Measurements from ENCODE around the gene HIP1R.

- TF ChIP-seq CTCF (IDR thresholded peaks at IDR 0.05) = no peak
- TF ChIP-seq POLR2A (IDR thresholded peaks at IDR 0.05; ENCODE audit: low read length) = no peak
- TF ChIP-seq CEBPB (IDR thresholded peaks at IDR 0.05) = no peak
- no peak for TF ChIP-seq HMGXB4 (CRISPR knock-in tag; IDR thresholded peaks at IDR 0.05; ENCODE audit: borderline replicate concordance)
- no peak for TF ChIP-seq ESRRA (IDR thresholded peaks at IDR 0.05; ENCODE audit: borderline replicate concordance, low read length)
- TF ChIP-seq MAX (IDR thresholded peaks at IDR 0.05) = no peak
- TF ChIP-seq REST (IDR thresholded peaks at IDR 0.05) = no peak
- no peak for TF ChIP-seq NR3C1 (IDR thresholded peaks at IDR 0.05)
- no peak for TF ChIP-seq EHMT2 (IDR thresholded peaks at IDR 0.05; ENCODE audit: low read depth)
- TF ChIP-seq ELK1 (IDR thresholded peaks at IDR 0.05; ENCODE audit: low read depth, low read length) = no peak
- no peak for TF ChIP-seq PHF8 (IDR thresholded peaks at IDR 0.05; ENCODE audit: borderline replicate concordance, low read depth)
- no peak for TF ChIP-seq RNF2 (IDR thresholded peaks at IDR 0.05; ENCODE audit: borderline replicate concordance, low read depth)
- no peak for TF ChIP-seq FOSB (CRISPR knock-in tag; IDR thresholded peaks at IDR 0.05)
Observed at GRCh38 chr12:122889761-122890520, 54.7 kb downstream of the HIP1R start.

Measured in A549 (cell line).